Measurements from ENCODE around the gene ITPR2.
"Not testable (repeated sequence)": the region's sequence is repeated elsewhere in the genome, so short reads cannot be mapped to it uniquely, and the experiment has no call there.

The ITPR2 gene

DNA sequence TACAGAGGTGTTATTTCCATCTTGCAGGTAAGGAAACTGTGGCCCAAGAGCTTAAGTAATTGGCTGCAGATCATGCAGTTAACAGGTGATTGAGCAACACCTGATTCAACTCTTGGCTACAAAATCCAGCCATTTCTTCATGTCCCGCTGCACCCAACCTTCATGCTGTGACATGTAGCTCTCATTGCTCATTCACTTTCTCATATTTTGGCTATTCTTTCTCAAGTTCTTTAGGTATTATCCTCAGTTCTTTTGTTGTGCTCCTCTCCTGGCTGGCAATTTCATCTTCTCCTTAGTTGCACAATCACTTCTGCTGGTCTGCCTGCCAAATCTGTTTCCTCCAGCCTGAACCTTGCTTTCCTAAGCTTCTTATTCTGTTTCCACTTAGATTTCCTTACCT lies 336.8 kb downstream of the ITPR2 start:
- no peak for DNase-seq

- no peak for DNase-seq
These were observed 339.3 kb downstream of the ITPR2 start for GRCh38 chr12:26493656-26494055.

GRCh38 chr12:26492406-26492805 lies 340.6 kb downstream of the ITPR2 start:
- no peak for DNase-seq

- no peak for DNase-seq
These were observed 343.1 kb downstream of the ITPR2 start for GRCh38 chr12:26489908-26490307.

DNA sequence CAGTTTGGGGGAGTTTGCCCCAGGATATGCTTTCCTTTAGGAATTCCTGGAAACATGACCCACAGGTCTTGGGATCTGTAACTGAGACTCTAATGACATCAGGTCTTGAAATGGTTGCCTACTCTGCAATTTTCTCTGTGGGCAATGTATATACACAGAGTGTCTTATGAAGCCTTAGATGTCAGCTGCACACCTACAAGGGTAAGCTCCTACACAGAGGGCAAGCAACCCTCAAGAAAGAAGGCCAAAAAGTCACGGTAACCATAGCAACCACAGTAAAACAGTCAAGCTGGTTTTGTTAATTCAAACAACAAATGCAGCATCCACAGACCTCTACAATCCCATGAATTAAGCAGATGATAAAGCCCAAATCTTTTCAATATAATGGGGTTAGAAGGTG lies 344.6 kb downstream of the ITPR2 start:
- DNase-seq = no peak

GRCh38 chr12:26473291-26473690 lies 359.7 kb downstream of the ITPR2 start:
- DNase-seq = no peak

DNA sequence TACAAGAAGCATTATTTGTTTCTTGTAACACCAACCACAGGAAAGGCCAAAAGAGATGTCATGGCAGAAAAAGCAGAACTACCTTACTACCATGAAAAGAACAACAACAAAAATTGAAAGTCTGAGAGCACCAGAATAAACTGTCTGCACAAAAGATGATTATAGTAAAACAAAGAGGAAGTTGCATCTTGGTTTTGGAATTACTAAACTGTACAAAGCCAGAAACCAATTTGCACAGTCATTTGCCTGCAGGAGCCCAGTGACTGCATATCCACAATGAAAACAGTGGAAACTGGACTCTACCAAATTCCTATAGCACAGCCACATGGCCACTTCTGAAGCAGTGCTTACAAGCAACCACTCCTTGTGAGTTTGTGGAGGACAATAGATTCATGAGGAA lies 361.4 kb downstream of the ITPR2 start:
- DNase-seq = no peak

DNA sequence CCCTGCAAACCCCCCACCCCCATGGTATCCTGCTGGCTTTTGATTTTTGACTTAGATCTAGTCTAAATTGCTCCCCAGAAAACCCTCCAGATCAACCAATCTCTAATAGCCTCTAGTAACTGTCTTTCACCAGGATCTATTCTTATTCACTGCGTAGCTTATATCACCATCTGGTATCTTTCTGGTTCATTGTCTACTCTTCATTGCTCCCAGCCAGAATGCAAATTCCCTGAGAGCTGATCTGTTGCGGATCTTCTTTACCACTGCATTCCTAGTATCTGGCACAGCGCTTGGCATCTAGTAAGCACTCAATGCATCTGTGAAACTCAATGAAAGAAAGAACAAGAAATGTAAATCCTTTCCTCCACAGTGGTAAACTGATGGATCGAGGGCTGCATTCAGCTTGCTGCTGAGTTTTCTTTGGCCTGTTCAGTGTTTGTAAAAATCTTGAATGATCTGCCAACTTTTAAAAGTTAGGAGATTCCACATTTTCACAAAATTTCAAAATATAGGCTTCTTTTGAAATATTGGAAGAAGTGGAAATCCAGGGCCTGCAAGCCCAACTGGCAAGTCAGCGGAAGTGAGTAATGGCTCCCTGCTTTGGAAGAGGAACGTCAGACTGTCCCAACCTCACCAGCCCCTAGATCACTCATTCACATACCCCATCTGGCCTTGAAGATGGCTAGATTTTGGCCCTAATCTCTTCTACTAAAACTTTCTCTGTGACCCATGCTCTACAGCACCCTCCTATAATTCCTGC lies 363.4 kb downstream of the ITPR2 start:
- DNase-seq = no peak

DNA sequence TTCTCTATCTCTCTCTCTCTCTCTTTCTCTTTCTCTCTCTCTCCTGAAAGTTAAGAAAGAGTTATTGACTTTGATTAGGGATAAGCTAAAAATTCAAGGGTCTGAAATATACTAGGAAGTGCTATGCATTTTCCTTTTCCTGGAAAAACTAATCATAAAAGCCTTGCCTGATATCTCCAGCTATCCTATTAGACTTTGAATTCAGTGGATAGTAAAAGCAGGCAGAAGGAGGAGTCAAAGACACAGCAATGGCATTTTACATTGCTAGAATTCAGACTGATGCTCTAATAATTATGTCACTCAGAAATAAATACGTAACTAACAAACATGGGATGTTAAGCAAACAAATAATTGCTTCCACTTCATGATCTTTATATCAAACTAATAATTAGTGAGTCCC lies 365.6 kb downstream of the ITPR2 start:
- no peak for DNase-seq

DNA sequence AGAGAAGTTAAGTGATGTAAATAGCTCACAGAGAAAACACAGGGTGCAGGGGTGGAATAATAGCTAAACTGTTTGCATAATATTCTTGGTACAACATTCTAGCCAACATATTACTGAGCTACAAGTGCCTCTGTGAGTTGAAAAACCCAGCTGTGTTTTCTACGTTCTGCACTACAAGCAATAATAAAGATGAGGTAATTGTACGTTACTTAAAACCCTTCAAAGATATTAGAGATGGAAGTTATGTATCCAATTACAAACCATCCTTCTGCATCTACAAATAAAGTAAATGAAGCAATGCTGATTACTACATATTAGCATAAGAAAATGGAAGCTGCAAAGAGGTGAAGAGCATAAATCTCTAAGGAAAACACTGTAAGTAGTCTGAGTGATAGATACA lies 366.3 kb downstream of the ITPR2 start:
- no peak for DNase-seq

GRCh38 chr12:26465419-26466097 lies 367.4 kb downstream of the ITPR2 start:
- no peak for DNase-seq

GRCh38 chr12:26461776-26462175 lies 371.2 kb downstream of the ITPR2 start:
- DNase-seq = no peak

- no peak for DNase-seq
These were observed 372.6 kb downstream of the ITPR2 start for GRCh38 chr12:26460361-26460760.

- DNase-seq = no peak
These were observed 376.9 kb downstream of the ITPR2 start for GRCh38 chr12:26455936-26456574.

- DNase-seq = no peak
These were observed 379.7 kb downstream of the ITPR2 start for GRCh38 chr12:26453246-26453645.

DNA sequence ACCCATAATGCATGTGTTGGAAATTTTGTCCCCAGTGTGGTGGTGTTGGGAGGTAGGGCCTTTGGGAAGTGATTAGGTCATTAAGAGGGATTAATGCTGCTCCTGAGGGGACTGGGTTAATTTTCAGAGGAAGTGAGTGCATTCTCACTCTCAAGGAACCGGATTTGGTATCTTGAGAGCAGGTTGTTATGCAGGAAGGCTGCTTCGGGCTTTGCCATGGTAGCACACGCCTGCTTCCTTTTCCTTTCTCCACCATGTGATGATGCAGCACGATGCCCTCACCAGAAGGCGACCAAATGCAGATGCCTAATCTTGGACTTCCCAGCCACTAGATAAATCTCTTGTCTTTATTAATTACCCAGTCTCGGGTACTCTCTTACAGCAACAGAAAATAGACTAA lies 380.5 kb downstream of the ITPR2 start:
- DNase-seq = no peak

DNA sequence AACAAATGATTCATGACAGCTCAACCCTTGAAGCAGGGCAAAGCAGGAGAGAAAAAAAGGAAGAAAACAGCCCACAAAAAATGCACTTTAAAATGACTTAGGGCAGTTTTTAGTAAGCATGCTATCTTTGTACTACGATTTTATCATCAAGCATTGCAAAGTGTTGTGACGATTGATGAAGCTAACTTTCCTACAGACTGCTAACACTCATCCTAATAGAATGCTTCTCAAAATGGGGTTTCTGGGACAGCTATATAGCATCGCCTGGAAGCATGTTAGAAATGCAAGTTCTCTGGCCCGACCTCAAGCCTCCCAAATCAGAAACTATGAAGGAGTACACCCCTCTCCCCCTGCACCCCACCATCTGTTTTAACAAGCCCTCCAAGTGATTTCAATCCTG lies 381.2 kb downstream of the ITPR2 start:
- no peak for DNase-seq

GRCh38 chr12:26445909-26446308 lies 387.1 kb downstream of the ITPR2 start:
- no peak for DNase-seq

DNA sequence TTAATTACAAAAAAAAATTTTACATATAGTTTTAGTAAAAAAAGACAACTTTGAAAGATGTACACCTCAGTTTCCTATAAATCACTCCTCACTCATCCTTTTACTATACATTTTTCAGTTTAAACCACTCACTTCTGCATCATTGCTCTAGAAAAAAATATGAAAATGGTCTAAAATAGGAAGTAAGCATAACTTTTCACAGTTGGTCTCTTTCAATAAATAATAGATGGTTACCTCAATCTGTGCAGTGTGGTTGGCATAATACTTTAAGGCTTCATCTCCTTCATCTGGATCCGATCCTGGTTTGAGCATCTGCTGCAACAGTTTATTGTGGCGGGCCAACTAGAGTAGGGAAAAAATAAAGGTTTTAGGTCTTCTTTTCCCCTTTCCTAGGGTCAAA lies 389.7 kb downstream of the ITPR2 start:
- no peak for DNase-seq

- no peak for DNase-seq
These were observed 391.6 kb downstream of the ITPR2 start for GRCh38 chr12:26441434-26441833.

GRCh38 chr12:26435069-26435404 lies 398.0 kb downstream of the ITPR2 start:
- no peak for DNase-seq

DNA sequence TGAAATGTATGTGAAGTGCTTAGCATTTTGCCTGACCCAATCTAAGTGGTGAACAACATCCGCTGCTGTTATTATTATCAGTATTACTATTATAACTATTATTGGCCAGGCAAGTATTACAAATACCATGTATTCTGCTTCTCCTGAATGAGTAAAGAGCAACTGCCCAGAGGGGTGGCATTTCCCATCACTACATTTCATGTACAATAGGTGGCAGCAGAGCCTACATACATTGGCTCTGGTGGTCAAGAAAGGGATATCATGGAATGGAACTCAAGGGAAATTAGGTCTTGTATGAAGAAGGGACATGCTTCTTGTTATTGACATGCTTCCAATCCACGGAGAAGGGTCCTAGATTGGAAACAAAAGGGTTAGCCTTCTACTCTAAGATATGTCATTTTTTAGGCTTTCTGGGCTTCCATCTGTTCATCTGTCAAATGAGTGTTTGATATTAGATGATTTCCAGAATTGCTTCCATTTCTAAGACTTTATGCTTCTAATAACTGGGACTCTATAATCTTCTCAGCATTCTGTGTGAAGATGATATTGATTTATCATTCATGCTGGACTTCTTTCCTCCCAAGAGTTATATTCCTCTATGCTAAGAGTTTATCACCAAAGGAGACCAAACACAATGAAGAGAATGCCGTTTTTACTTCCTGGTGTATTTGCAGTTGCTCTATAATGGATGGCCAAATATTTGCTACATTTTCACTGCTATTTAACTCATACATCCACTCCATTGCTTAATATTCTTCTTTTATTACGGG lies 398.5 kb downstream of the ITPR2 start:
- DNase-seq = no peak

GRCh38 chr12:26433701-26434100 lies 399.3 kb downstream of the ITPR2 start:
- not testable (repeated sequence) for DNase-seq

GRCh38 chr12:26431211-26431610 lies 401.8 kb downstream of the ITPR2 start:
- no peak for DNase-seq
